HepG2 (cell line): ENCODE results near the gene ENKUR. TPM values are rescaled to one million over a fixed set of nuclear protein-coding genes. Genes with fewer than 3 reads are reported as not detected.

Experiments used
- ATAC-seq: fragments of 200-7000 bp; cut with Tn5 transposase; 3 replicates; pipeline ENCODE4 v1.9.1; 2020; ENCODE audit warnings: mild to moderate bottlenecking, moderate library complexity
- BruUV-seq: library from RNA; stranded (reverse); fragments of 400-500 nt; replicated peaks from 2 replicates; lab custom pipeline; 2021; lab: Mats Ljungman, UMichigan
- CTCF ChIA-PET: fragments of 300-600 bp; formaldehyde crosslinking; extraction: SDS; loops from one replicate; lab custom pipeline; 2021; ENCODE audit warnings: low total read pairs, inconsistent platforms, low intra/inter-chr PET ratio; lab: Yijun Ruan, JAX
- POLR2A ChIA-PET: fragments of 350-600 bp; sonication (Branson Sonifier 250); formaldehyde crosslinking; loops from one replicate; lab custom pipeline; 2020; ENCODE audit warnings: antibody characterized with exemption, inconsistent platforms; lab: Yijun Ruan, JAX
- DNase-seq: peaks from one replicate; pipeline ENCODE4 v3.0.0-alpha.2; 2015; ENCODE audit warnings: low spot score
- FAIRE-seq: peaks from 3 replicates; lab custom pipeline; 2011; peaks lifted over from hg19 to GRCh38; lab: Jason Lieb, UNC
- H2AFZ ChIP-seq: one replicate; pipeline ENCODE4 v1.6.1; 2011; ENCODE audit warnings: low read length, inconsistent platforms
- H3K27ac ChIP-seq: fragments of 300-600 bp; 3 replicates; pipeline ENCODE4 v1.8.0; 2011; ENCODE audit warnings: mixed run types, mild to moderate bottlenecking, mixed read lengths, low read length, inconsistent platforms; ENCODE audit not compliant: insufficient read depth; ENCODE audit errors: extremely low read length
- H3K27me3 ChIP-seq, 2 experiments: fragments of 200-600 bp in 1 of 2; 2 replicates in 1 of 2; 3 replicates in 1 of 2; pipeline versions ENCODE4 v1.6.0 to v1.8.0; 2011; ENCODE audit warnings: low read length in 2 of 2, mild to moderate bottlenecking in 2 of 2, moderate library complexity in 2 of 2, inconsistent platforms in 1 of 2; ENCODE audit not compliant: insufficient read depth in 2 of 2, control insufficient read depth in 1 of 2
- H3K36me3 ChIP-seq, 2 experiments: fragments of 200-600 bp in 1 of 2; replicated peaks in 1 of 2; 2 replicates in 1 of 2; 3 replicates in 1 of 2; pipeline versions ENCODE4 v1.5.1 to v1.8.0; 2011; ENCODE audit warnings: low read length in 2 of 2, inconsistent platforms in 1 of 2; ENCODE audit not compliant: insufficient read depth in 2 of 2, control insufficient read depth in 1 of 2
- H3K4me1 ChIP-seq: 2 replicates; pipeline ENCODE4 v1.5.1; 2012; ENCODE audit warnings: low read length, inconsistent platforms; ENCODE audit not compliant: insufficient read depth
- H3K4me2 ChIP-seq: 2 replicates; pipeline ENCODE4 v1.6.0; 2011; ENCODE audit warnings: low read depth, low read length, inconsistent platforms
- H3K4me3 ChIP-seq, 3 experiments: fragments of 200-600 bp in 1 of 3; sonication (generic), shearing (Covaris generic) in 1 of 3; replicated peaks in 1 of 3; 2 replicates each; pipeline ENCODE4 v1.5.1; 2011 to 2016; ENCODE audit warnings: low read length in 3 of 3, inconsistent platforms in 2 of 3, low read depth in 2 of 3, mild to moderate bottlenecking in 2 of 3, control low read depth in 1 of 3, mixed read lengths in 1 of 3; ENCODE audit not compliant: insufficient read depth in 1 of 3
- H3K79me2 ChIP-seq: one replicate; pipeline ENCODE4 v1.6.1; 2011; ENCODE audit warnings: low read length, inconsistent platforms; ENCODE audit not compliant: insufficient read depth
- H3K9ac ChIP-seq: 2 replicates; pipeline ENCODE4 v1.6.0; 2011; ENCODE audit warnings: mild to moderate bottlenecking, low read depth, low read length, inconsistent platforms; ENCODE audit not compliant: insufficient read depth
- H3K9me3 ChIP-seq: 2 replicates; pipeline ENCODE4 v1.5.1; 2012; ENCODE audit warnings: mild to moderate bottlenecking, low read length
- H4K20me1 ChIP-seq: 2 replicates; pipeline ENCODE4 v1.6.0; 2011; ENCODE audit warnings: inconsistent platforms, mild to moderate bottlenecking, low read length, moderate library complexity; ENCODE audit not compliant: insufficient read depth
- FOXJ3 ChIP-seq: sonication (generic); formaldehyde crosslinking; IDR thresholded peaks from 2 replicates; pipeline ENCODE4 v1.4.0; 2020; ENCODE audit warnings: missing genetic modification reagents, mild to moderate bottlenecking, borderline replicate concordance
- IRX3 ChIP-seq: sonication (generic); formaldehyde crosslinking; IDR thresholded peaks from 2 replicates; pipeline ENCODE4 v1.8.1; 2023; ENCODE audit warnings: mild to moderate bottlenecking, low read depth, missing genetic modification reagents, borderline replicate concordance
- SIX1 ChIP-seq: sonication (generic); formaldehyde crosslinking; IDR thresholded peaks from 2 replicates; pipeline ENCODE4 v1.4.0; 2020; ENCODE audit warnings: missing genetic modification reagents, borderline replicate concordance
- SRSF9 ChIP-seq: fragments of 200-400 bp; formaldehyde crosslinking; IDR thresholded peaks from 2 replicates; pipeline ENCODE4 v1.6.1; 2018; ENCODE audit warnings: borderline replicate concordance, mild to moderate bottlenecking, low read depth, low read length; ENCODE audit not compliant: insufficient read depth, poor library complexity, severe bottlenecking
- ZNF232 ChIP-seq: sonication (generic); formaldehyde crosslinking; IDR thresholded peaks from 2 replicates; pipeline ENCODE4 v1.4.0; 2020; ENCODE audit warnings: missing genetic modification reagents, borderline replicate concordance
- ZNF256 ChIP-seq: sonication (generic); formaldehyde crosslinking; conservative IDR thresholded peaks from 2 replicates; pipeline ENCODE4 v1.4.0; 2020; ENCODE audit warnings: missing genetic modification reagents
- ZNF263 ChIP-seq: sonication (generic); formaldehyde crosslinking; IDR thresholded peaks from 2 replicates; pipeline ENCODE4 v1.4.0; 2020; ENCODE audit warnings: missing genetic modification reagents
- ZNF276 ChIP-seq: sonication (generic); formaldehyde crosslinking; IDR thresholded peaks from 2 replicates; pipeline ENCODE4 v1.4.0; 2020; ENCODE audit warnings: mild to moderate bottlenecking, low read depth, missing genetic modification reagents
- ZNF318 ChIP-seq: sonication (generic); formaldehyde crosslinking; IDR thresholded peaks from 2 replicates; pipeline ENCODE4 v1.4.0; 2020; ENCODE audit warnings: mild to moderate bottlenecking, missing genetic modification reagents
- ZNF451 ChIP-seq: sonication (generic); formaldehyde crosslinking; IDR thresholded peaks from 2 replicates; pipeline ENCODE4 v1.5.0; 2020; ENCODE audit warnings: mild to moderate bottlenecking, missing genetic modification reagents
- ZNF547 ChIP-seq: sonication (generic); formaldehyde crosslinking; IDR thresholded peaks from 2 replicates; pipeline ENCODE4 v1.5.1; 2020; ENCODE audit warnings: mild to moderate bottlenecking, missing genetic modification reagents
- ZNF615 ChIP-seq: sonication (generic); formaldehyde crosslinking; IDR thresholded peaks from 2 replicates; pipeline ENCODE4 v1.5.0; 2020; ENCODE audit warnings: mild to moderate bottlenecking, missing genetic modification reagents, borderline replicate concordance
- ZNF83 ChIP-seq: sonication (generic); formaldehyde crosslinking; IDR thresholded peaks from 2 replicates; pipeline ENCODE4 v1.4.0; 2020; ENCODE audit warnings: missing genetic modification reagents, mild to moderate bottlenecking, borderline replicate concordance
- WGBS: methylation state at CpG from one replicate; pipeline ENCODE4 v1.1.6; 2017; ENCODE audit warnings: low lambda C conversion rate; 5-methylcytosine and 5-hydroxymethylcytosine counted together
- in situ Hi-C: cut with HindIII; loops from 2 replicates; pipeline ENCODE4 v1.10.0; 2017; ENCODE audit warnings: low pct_unique_long_range_greater_than_20kb; ENCODE audit not compliant: extremely low pct_ligation_motif_present
- intact Hi-C: fragments of 100-400 bp; cut with micrococcal nuclease; formaldehyde crosslinking; loops from one replicate; pipeline ENCODE4 v1.10.0; 2022; ENCODE audit not compliant: unreplicated experiment
- polyA plus RNA-seq, 8 experiments: library from polyadenylated mRNA; depleted of rRNA in 3 of 8; stranded (reverse) in 7 of 8; unstranded in 1 of 8; fragments of >200 nt; fragmentation: Illumina TruSeq in 4 of 8; extraction: Trizol in 4 of 8; gene quantifications; 2 replicates each; pipeline versions ENCODE4 v1.2.1 to v1.2.3, GENCODE V29; 2011 to 2016; ENCODE audit warnings: low read depth in 4 of 8, missing spikeins in 1 of 8, mixed read lengths in 1 of 8; ENCODE audit not compliant: insufficient read depth in 1 of 8
- total RNA-seq, 5 experiments: library from RNA; depleted of rRNA; stranded (reverse); fragments of >200 nt; fragmentation: Illumina TruSeq; extraction: Trizol; gene quantifications; 2 replicates each; pipeline ENCODE4 v1.2.3, GENCODE V29; 2016; ENCODE audit warnings: low read depth in 1 of 5
- TF ChIP-seq, protein P1 (sequence below): IDR thresholded peaks from 2 replicates; pipeline ENCODE4 v1.6.1; 2016; ENCODE audit warnings: low read depth, control low read depth

ENKUR gene
- total and polyA plus RNA-seq, 2 of the 13 experiments (the other 11 are each of a cell fraction or from before 2014, with no cell fraction given): 0.15 TPM

DNA sequence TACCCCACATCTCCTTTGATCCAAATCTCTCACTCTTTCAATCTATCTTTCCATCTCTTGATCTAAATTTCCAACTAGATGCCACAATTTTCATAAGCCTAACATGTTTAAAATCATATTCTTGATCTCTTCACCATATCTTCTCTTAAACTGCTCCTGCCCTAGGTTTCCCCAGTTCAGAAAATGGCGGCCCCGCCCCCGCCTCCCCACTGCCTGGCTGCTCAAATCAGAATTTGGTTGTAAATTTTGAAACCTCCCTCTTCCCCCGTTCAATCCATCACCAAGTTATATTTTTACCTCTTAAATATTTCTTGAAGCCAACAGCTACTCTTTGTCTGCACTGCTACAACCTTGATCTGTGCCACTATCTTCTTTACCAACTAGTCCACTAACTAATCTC lies 36.3 kb downstream of the ENKUR start:
- Histone ChIP-seq H3K27me3 (no peaks in the 10 kb centered on the region), H3K27ac (no peak overlapping the region), H2AFZ (no peak overlapping the region), H4K20me1 (no peaks in the 10 kb centered on the region), H3K4me2 (no peak overlapping the region), H3K9me3 (no peaks in the 10 kb centered on the region), H3K9ac (no peak overlapping the region), H3K79me2 (no peaks in the 10 kb centered on the region), H3K4me1 (no peaks in the 10 kb centered on the region; the same call in 1 of the 2 replicates), H3K4me3 (no peak overlapping the region), H3K36me3 (no peaks in the 10 kb centered on the region)
- BruUV-seq: no TSS peak
- ChIA-PET CTCF (no interaction called here), POLR2A (no interaction called here)
- DNase-seq (no peak), ATAC-seq (no peak), FAIRE-seq (no peak)
- intact Hi-C loops (no loop called here), in situ Hi-C loops (loop anchor here (25.0 kb wide), 1 partner anchor 342 kb away; no protein-coding TSS in a partner anchor)
- 45% methylated on average over 4 of the region's 4 CpGs for WGBS
- no peak for TF ChIP-seq ZNF83 (CRISPR knock-in tag)
- TF ChIP-seq IRX3 (CRISPR knock-in tag): no peak
- TF ChIP-seq ZNF451 (CRISPR knock-in tag): no peak
- no peak for TF ChIP-seq ZNF263 (CRISPR knock-in tag)
- TF ChIP-seq ZNF276 (CRISPR knock-in tag): no peak
- no peak for TF ChIP-seq ZNF318
- no peak for TF ChIP-seq SIX1 (CRISPR knock-in tag)
- no peak for TF ChIP-seq SRSF9
- no peak for TF ChIP-seq ZNF547 (CRISPR knock-in tag)
- no peak for TF ChIP-seq ZNF615
- no peak for TF ChIP-seq ZNF256
- TF ChIP-seq, protein P1, sequence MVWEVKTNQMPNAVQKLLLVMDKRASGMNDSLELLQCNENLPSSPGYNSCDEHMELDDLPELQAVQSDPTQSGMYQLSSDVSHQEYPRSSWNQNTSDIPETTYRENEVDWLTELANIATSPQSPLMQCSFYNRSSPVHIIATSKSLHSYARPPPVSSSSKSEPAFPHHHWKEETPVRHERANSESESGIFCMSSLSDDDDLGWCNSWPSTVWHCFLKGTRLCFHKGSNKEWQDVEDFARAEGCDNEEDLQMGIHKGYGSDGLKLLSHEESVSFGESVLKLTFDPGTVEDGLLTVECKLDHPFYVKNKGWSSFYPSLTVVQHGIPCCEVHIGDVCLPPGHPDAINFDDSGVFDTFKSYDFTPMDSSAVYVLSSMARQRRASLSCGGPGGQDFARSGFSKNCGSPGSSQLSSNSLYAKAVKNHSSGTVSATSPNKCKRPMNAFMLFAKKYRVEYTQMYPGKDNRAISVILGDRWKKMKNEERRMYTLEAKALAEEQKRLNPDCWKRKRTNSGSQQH: no peak
- TF ChIP-seq ZNF232 (CRISPR knock-in tag): no peak
- no peak for TF ChIP-seq FOXJ3
